ENCODE results near the gene VSTM4. TPM values are rescaled to one million over a fixed set of nuclear protein-coding genes. Genes with fewer than 3 reads are reported as not detected.

VSTM4 gene
- total RNA-seq, 1 donor from 2014 or later, result 2.2 TPM

DNA sequence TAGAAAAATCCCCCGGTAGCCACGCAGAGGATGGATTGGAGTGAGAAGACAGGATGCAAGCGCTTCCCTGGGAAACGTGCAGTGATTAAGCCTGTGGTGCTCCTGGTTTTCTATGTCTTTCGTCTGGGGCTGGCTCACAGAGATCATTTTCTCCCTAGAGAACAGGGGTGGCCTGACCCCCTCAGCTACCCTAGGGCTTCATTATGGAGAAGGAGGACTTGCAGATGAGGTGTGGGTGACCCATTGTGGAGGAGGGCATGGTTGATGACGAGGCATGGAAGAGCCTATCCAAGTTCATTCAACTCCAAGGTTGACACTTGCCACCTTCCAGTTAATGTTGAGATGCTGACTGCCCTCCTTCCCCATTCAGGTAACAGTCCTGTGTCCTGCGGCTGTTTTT, 75.9 kb downstream of the VSTM4 start:
- TF ChIP-seq, protein P1, sequence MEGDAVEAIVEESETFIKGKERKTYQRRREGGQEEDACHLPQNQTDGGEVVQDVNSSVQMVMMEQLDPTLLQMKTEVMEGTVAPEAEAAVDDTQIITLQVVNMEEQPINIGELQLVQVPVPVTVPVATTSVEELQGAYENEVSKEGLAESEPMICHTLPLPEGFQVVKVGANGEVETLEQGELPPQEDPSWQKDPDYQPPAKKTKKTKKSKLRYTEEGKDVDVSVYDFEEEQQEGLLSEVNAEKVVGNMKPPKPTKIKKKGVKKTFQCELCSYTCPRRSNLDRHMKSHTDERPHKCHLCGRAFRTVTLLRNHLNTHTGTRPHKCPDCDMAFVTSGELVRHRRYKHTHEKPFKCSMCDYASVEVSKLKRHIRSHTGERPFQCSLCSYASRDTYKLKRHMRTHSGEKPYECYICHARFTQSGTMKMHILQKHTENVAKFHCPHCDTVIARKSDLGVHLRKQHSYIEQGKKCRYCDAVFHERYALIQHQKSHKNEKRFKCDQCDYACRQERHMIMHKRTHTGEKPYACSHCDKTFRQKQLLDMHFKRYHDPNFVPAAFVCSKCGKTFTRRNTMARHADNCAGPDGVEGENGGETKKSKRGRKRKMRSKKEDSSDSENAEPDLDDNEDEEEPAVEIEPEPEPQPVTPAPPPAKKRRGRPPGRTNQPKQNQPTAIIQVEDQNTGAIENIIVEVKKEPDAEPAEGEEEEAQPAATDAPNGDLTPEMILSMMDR (conservative IDR thresholded peaks at IDR 0.05), result no peak
- Mint-ChIP-seq H3K4me3 (no peak overlapping the region), H3K36me3 (ENCODE audit: low read depth) (no peaks in the 10 kb centered on the region), H3K27ac (ENCODE audit: unreplicated experiment) (no peak overlapping the region), H3K27me3 (ENCODE audit: low read depth) (no peaks in the 10 kb centered on the region), H3K4me1 (peaks cover 4% of the 10 kb centered on the region), H3K9me3 (no peaks in the 10 kb centered on the region)
- no peak for DNase-seq (ENCODE audit: low read depth, low spot score)

DNA sequence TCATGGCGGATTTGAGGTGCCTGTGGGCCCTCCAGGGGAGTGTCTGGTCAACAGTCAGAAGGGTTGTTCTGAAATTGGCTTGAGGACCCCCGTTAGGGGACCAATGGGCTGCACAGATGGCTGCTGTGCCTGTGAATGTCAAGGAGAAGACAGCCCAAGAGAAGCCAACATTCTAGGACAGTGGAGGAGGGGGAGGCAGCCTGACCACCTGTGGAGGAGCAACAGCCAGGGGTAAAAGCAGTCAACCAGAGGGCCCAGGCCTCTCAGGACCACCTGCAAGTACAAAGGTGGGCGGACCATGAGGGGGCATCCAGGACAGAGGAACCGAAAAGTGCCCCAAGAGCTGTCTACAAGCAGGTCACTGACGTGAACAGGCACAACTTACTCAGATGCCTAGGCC, 76.6 kb downstream of the VSTM4 start:
- no peak for DNase-seq (ENCODE audit: low read depth, low spot score)
- H3K36me3 Mint-ChIP-seq (ENCODE audit: low read depth), result no peaks in the 10 kb centered on the region
- H3K4me3 Mint-ChIP-seq, result no peak overlapping the region
- H3K27me3 Mint-ChIP-seq (ENCODE audit: low read depth), result no peaks in the 10 kb centered on the region
- no peaks in the 10 kb centered on the region for H3K9me3 Mint-ChIP-seq
- peaks cover 4% of the 10 kb centered on the region for H3K4me1 Mint-ChIP-seq
- H3K27ac Mint-ChIP-seq (ENCODE audit: unreplicated experiment), result no peak overlapping the region
- TF ChIP-seq, protein P1 (conservative IDR thresholded peaks at IDR 0.05), result no peak

GRCh38 chr10:49037187-49037586, 78.1 kb downstream of the VSTM4 start:
- Mint-ChIP-seq H3K9me3 (no peaks in the 10 kb centered on the region), H3K4me1 (peaks cover 4% of the 10 kb centered on the region), H3K27ac (ENCODE audit: unreplicated experiment) (no peak overlapping the region), H3K36me3 (ENCODE audit: low read depth) (no peaks in the 10 kb centered on the region), H3K27me3 (ENCODE audit: low read depth) (no peaks in the 10 kb centered on the region), H3K4me3 (no peak overlapping the region)
- DNase-seq (ENCODE audit: low read depth, low spot score), result no peak
- TF ChIP-seq, protein P1 (conservative IDR thresholded peaks at IDR 0.05), result no peak

DNA sequence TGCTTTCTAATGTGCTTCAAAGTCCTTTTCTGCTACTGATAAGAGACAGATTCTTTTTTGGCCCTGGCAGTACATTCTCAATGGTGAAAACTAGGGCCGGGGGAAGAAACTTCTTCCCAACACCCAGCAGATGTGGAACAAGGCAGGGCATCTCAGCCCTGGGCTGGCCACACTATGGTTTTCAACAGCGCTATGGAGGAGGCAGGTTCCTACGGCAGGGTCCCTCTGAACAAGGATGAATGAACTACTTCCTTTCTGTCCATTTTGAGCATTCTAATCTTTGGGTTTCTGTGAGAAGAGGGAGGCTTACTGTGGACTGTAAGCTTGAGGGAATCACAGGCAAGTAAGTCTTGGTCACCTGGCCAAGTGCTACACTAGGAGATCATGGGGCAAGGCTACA, 78.7 kb downstream of the VSTM4 start:
- Mint-ChIP-seq H3K27ac (ENCODE audit: unreplicated experiment) (no peak overlapping the region), H3K4me3 (no peak overlapping the region), H3K4me1 (peaks cover 4% of the 10 kb centered on the region), H3K27me3 (ENCODE audit: low read depth) (no peaks in the 10 kb centered on the region), H3K9me3 (no peaks in the 10 kb centered on the region), H3K36me3 (ENCODE audit: low read depth) (no peaks in the 10 kb centered on the region)
- TF ChIP-seq, protein P1 (conservative IDR thresholded peaks at IDR 0.05), result no peak
- no peak for DNase-seq (ENCODE audit: low read depth, low spot score)

GRCh38 chr10:49035920-49036319, 79.4 kb downstream of the VSTM4 start:
- Mint-ChIP-seq H3K4me3 (no peak overlapping the region), H3K9me3 (no peaks in the 10 kb centered on the region), H3K27me3 (ENCODE audit: low read depth) (no peaks in the 10 kb centered on the region), H3K27ac (ENCODE audit: unreplicated experiment) (peak overlapping the region; percentile 52), H3K36me3 (ENCODE audit: low read depth) (no peaks in the 10 kb centered on the region), H3K4me1 (peaks cover 4% of the 10 kb centered on the region)
- DNase-seq (ENCODE audit: low read depth, low spot score), result no peak
- TF ChIP-seq, protein P1 (conservative IDR thresholded peaks at IDR 0.05), result no peak

- TF ChIP-seq, protein P1 (conservative IDR thresholded peaks at IDR 0.05), result no peak
- no peaks in the 10 kb centered on the region for H3K36me3 Mint-ChIP-seq (ENCODE audit: low read depth)
- H3K27me3 Mint-ChIP-seq (ENCODE audit: low read depth), result no peaks in the 10 kb centered on the region
- H3K9me3 Mint-ChIP-seq, result no peaks in the 10 kb centered on the region
- H3K4me1 Mint-ChIP-seq, result no peaks in the 10 kb centered on the region
- no peak for DNase-seq (ENCODE audit: low read depth, low spot score)
- H3K27ac Mint-ChIP-seq (ENCODE audit: unreplicated experiment), result no peak overlapping the region
- H3K4me3 Mint-ChIP-seq, result no peak overlapping the region
Observed at GRCh38 chr10:49034925-49035324, 80.4 kb downstream of the VSTM4 start.

Measured in neural crest cell (in vitro differentiated cells).